SK-MEL-5 (cell line): Measurements from ENCODE around the gene VDR. TPM values are rescaled to one million over a fixed set of nuclear protein-coding genes. Genes with fewer than 3 reads are reported as not detected.
A peak's percentile ranks its signal among the peaks of the same experiment; 100 is the strongest.

Source experiments
- DNase-seq: peaks from one replicate; pipeline ENCODE4 v3.0.0-alpha.2; 2016; ENCODE audit warnings: low read depth, low spot score
- in situ Hi-C: cut with HindIII; loops from 2 replicates; pipeline ENCODE4 v1.10.0; 2016; ENCODE audit warnings: low sequenced_read_pairs, high pct_unique_total_duplicates, low pct_unique_long_range_greater_than_20kb
- total RNA-seq: library from RNA; depleted of rRNA; stranded (reverse); fragments of >200 nt; shearing (Covaris generic); gene quantifications from 2 replicates; pipeline ENCODE4 v1.2.3, GENCODE V29; 2014

The VDR gene
- total RNA-seq, 1 experiment from 2014 or later, result 1.4 TPM

- no peak for DNase-seq
- in situ Hi-C loops, result no loop called here
These were observed 21.1 kb downstream of the VDR start for GRCh38 chr12:47883663-47884195.

GRCh38 chr12:47882781-47883546 is 21.8 kb downstream of the VDR start:
- DNase-seq, result no peak
- in situ Hi-C loops, result no loop called here

- in situ Hi-C loops, result no loop called here
- peak; percentile 49 for DNase-seq
These were observed 22.9 kb downstream of the VDR start for GRCh38 chr12:47881826-47882427.

GRCh38 chr12:47881051-47881450 is 23.7 kb downstream of the VDR start:
- in situ Hi-C loops, result no loop called here
- DNase-seq, result no peak

- in situ Hi-C loops, result no loop called here
- DNase-seq, result no peak
These were observed 25.8 kb downstream of the VDR start for GRCh38 chr12:47878918-47879481.

- in situ Hi-C loops, result no loop called here
- DNase-seq, result no peak
These were observed 26.4 kb downstream of the VDR start for GRCh38 chr12:47878293-47878917.

GRCh38 chr12:47877081-47877480 is 27.7 kb downstream of the VDR start:
- no peak for DNase-seq
- in situ Hi-C loops, result no loop called here

- in situ Hi-C loops, result no loop called here
- DNase-seq, result no peak
These were observed 28.3 kb downstream of the VDR start for GRCh38 chr12:47876440-47876960.

GRCh38 chr12:47875746-47876439 is 28.9 kb downstream of the VDR start:
- DNase-seq, result no peak
- in situ Hi-C loops, result no loop called here

- in situ Hi-C loops, result no loop called here
- DNase-seq, result no peak
These were observed 30.5 kb downstream of the VDR start for GRCh38 chr12:47874316-47874715.

GRCh38 chr12:47870175-47870781 is 34.5 kb downstream of the VDR start:
- peak; percentile 61 for DNase-seq
- in situ Hi-C loops, result no loop called here

- in situ Hi-C loops, result no loop called here
- DNase-seq, result no peak
These were observed 36.2 kb downstream of the VDR start for GRCh38 chr12:47868552-47869031.

GRCh38 chr12:47868041-47868440 is 36.8 kb downstream of the VDR start:
- in situ Hi-C loops, result no loop called here
- no peak for DNase-seq

GRCh38 chr12:47867495-47867941 is 37.3 kb downstream of the VDR start:
- in situ Hi-C loops, result no loop called here
- DNase-seq, result no peak

- DNase-seq, result no peak
- in situ Hi-C loops, result no loop called here
These were observed 40.1 kb downstream of the VDR start for GRCh38 chr12:47864646-47865235.

- DNase-seq, result no peak
- in situ Hi-C loops, result no loop called here
These were observed 40.8 kb downstream of the VDR start for GRCh38 chr12:47863985-47864384.

- in situ Hi-C loops, result no loop called here
- no peak for DNase-seq
These were observed 41.3 kb downstream of the VDR start for GRCh38 chr12:47863467-47863866.
